HG03460 (cell line): ENCODE data around the gene FKBP2.
A peak's percentile ranks its signal among the peaks of the same experiment; 100 is the strongest.

ENCODE experiments used
- ATAC-seq: cut with Tn5 transposase; IDR thresholded peaks from one replicate; pipeline ENCODE4 v1.9.1; 2021; ENCODE audit not compliant: unreplicated experiment

Gene FKBP2

DNA sequence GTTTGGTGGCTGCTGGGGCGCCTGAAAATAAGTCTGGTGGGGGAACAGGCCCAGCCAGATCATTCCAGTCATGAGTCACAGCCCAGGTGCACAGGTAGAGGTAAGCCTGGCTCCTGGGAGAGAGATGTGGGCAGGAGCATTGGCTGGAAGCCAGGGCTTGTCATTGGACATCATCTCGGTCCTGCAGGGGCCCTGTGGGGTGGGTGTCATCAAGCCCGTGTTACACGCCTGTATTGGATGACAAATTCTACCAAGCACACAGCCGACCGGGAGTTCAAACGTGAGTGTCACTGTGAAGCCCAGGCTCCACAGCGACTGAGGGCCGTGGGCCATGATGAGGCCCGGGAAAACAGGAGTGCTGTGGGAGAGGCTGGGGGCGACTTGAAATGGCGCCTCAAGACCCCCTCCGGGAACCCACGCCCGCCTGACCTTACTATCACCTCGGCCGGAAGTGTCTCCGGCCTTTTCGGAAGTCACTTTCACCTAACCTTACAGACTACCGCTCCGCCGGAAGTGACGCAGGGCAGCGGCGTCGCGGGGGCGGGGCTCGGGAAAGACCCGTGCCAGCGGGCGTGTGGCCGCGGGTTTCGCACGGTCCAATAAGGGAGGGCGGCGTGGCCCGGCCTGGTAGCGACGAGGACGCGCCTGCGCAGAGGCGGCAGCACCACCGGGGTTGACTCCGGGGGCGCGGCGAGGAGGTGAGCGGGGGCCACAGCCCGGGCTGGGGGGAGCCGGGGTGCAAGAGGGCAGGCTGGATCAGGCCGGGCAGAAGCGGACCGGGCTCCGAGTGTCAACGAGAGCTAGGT, at the start of gene FKBP2:
TSS of gene FKBP2 (plus strand) at position 661 of the 806 bp plus-strand sequence. CDS start 1,293 bp downstream, outside the sequence.
- ATAC-seq = peak; percentile 36

DNA sequence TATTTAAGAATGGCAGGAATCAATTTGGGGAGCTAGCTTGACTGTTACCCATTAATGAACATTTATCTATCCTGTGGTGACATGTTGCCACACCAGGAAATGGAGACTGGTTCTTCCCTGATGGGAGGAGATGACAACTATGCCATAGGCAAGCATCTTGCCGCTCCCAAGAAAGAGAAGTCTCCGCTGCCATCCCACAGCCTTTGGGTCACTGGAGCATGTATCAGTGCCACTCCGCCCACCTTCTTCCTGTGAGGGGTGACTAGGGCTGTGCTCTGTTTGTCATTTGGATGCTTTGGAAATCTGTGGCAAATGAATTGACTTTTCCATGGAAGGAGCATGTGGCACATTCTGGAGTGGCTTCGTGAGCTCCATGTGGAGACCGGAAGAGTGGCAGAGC, 48.5 kb upstream of the FKBP2 start:
- ATAC-seq = no peak

DNA sequence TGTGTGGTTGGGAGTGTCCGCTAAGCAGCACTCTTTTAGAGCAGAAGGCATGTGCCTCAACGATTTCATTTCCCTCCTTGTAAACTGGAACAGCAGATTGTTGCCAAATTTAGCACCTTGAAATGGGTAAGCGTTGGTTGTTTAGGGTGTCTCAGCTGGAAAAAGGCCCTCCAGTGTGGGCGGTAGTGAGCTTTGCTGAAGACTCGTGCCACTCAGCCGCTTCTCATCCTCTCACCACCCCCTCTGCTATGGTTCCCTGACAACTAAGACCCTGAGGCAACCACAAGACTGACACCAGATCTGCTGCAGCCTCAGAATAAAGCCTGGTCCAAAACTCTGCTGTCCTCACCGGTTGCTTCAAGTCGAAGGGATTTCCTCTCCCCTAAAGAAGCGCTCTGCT, 44.3 kb upstream of the FKBP2 start:
- ATAC-seq = no peak

DNA sequence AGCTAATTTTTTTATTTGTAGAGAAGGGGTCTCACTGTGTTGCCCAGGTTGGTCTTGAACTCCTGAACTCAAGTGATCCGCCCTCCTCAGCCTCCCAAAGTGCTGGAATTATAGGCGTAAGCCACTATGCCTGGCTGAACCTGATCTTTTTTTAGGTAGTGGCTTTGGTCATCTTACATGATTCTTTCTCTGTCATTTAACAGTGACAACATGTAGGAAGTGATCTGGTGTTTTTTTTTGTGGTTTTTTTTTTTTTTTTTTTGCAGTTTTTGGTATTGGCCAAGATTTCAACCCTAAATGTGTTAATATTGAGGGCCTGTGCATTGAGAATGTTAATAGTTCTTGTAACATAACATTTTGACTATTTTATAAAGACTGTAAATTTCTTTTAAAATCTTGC, 42.4 kb upstream of the FKBP2 start:
- no peak for ATAC-seq

- no peak for ATAC-seq
These were observed 39.4 kb upstream of the FKBP2 start for GRCh38 chr11:64201543-64201942.

DNA sequence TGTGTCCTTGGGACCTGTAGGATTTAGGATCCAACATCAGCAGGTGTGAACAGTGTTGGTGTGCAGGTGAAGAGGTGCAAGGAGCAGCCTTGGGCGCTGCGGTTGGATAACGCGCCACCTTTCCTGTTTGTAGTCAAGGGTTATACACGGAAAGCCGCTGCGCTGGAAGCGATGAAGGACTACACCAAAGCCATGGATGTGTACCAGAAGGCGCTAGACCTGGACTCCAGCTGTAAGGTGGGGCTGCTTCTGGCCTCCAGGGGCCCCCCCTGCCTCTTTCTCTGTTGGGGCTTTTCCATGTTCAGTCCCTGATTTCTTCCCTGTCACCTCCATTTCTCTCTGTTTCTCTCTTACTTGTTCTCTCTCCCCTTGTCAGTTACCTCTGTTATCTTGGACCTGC, 37.9 kb upstream of the FKBP2 start:
- ATAC-seq = no peak

DNA sequence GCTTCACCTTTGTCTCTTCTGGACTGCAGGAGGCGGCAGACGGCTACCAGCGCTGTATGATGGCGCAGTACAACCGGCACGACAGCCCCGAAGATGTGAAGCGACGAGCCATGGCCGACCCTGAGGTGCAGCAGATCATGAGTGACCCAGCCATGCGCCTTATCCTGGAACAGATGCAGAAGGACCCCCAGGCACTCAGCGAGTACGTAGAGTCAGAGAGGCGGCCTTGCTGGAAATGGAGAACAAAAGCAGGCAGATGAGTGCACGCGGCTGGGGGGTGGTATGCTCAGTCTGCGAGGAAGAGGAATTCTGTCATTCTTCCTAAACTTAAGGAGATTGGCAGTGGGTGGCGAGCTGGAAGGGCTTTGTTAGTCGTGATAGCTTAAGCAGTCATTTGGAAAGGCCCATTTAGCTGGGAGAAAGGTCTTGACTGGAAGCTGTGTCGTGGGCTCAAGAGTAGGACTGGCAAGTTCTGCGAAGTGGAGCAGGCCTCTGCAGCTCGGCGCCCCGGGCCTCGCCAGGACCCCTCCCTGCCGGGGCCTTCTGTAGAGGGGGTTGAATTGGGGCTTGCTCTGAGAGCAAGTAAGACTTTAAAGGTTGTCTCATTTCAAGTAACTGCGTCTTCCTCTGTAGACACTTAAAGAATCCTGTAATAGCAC, 37.3 kb upstream of the FKBP2 start:
- ATAC-seq = no peak

GRCh38 chr11:64204080-64204440, 36.8 kb upstream of the FKBP2 start:
- ATAC-seq = no peak

DNA sequence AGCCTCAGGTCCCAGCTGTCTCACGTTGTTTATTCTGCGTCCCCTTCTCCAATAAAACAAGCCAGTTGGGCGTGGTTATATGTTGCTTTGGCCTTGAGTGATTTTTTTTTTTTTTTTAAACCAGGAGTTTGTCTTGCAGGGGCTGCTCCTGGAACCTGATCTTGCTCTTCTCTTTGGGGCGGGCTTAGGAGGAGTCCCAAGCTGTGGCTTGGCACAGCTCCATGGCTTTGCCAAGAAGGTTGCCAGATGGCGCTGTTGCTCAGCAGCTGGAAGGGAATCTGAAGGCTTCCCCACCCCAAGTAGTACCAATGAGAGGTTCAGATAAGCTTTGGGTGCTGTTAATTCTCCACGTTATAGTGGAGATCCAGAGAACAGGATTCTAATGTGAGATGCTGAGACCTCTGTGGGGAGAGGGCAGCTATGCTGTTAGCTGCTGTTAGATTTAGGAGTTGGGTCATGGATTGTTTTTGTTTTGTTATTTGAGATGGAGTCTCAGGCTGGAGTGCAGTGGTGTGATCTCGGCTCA, 36.4 kb upstream of the FKBP2 start:
- no peak for ATAC-seq

GRCh38 chr11:64206457-64207255, 34.2 kb upstream of the FKBP2 start, which contains the start of gene FERMT3:
Gene FERMT3, plus strand, starts transcription at chr11:64206721. Its CDS starts 644 bp downstream, at chr11:64207365.
- ATAC-seq = peak; percentile 47

- peak; percentile 58 for ATAC-seq
These were observed 33.4 kb upstream of the FKBP2 start for GRCh38 chr11:64207256-64208085.

GRCh38 chr11:64208086-64208795, 32.7 kb upstream of the FKBP2 start:
- ATAC-seq = no peak

- ATAC-seq = no peak
These were observed 31.9 kb upstream of the FKBP2 start for GRCh38 chr11:64208796-64209562.

GRCh38 chr11:64209563-64209843, 31.4 kb upstream of the FKBP2 start:
- ATAC-seq = no peak

- ATAC-seq = no peak
These were observed 30.4 kb upstream of the FKBP2 start for GRCh38 chr11:64210301-64211020.

DNA sequence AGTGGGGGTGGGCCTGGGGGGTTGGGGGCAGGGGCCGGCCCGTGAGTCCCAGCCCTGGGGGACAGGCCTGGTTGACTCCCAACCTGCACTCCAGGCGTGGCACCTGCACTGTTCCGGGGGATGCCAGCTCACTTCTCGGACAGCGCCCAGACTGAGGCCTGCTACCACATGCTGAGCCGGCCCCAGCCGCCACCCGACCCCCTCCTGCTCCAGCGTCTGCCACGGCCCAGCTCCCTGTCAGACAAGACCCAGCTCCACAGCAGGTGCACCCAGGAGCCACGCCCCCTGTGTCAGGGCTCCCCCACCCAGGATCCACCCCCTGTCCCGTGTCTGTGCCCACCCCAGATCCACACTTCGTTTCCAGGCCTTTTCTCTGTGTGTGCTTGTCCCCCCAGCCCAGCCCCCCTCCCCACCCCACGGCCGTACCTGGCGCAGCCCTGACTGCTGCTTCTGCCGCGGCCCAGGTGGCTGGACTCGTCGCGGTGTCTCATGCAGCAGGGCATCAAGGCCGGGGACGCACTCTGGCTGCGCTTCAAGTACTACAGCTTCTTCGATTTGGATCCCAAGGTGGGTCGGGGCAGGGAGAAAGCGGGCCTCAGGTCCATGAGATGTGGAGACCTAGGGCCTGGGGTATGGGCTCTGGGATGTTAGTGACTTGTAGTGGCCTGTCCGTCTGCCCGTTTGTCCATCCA, 29.6 kb upstream of the FKBP2 start:
- ATAC-seq = no peak

- ATAC-seq = no peak
These were observed 24.0 kb upstream of the FKBP2 start for GRCh38 chr11:64216879-64217278.
